Neural cell (in vitro differentiated cells): ENCODE measurements around the gene GPC3.
A peak's percentile ranks its signal among the peaks of the same experiment; 100 is the strongest.

ENCODE experiments used
- CTCF ChIP-seq: fragments of 450-650 bp; IDR thresholded peaks from 2 replicates; pipeline ENCODE4 v1.5.1; 2014; ENCODE audit warnings: antibody characterized with exemption, mild to moderate bottlenecking, moderate library complexity; ENCODE audit not compliant: poor library complexity, severe bottlenecking
- MXI1 ChIP-seq: fragments of 450-650 bp; conservative IDR thresholded peaks from 2 replicates; pipeline ENCODE4 v1.6.1; 2014; ENCODE audit warnings: antibody characterized with exemption, mild to moderate bottlenecking; ENCODE audit not compliant: poor library complexity, severe bottlenecking
- POLR2AphosphoS5 ChIP-seq: IDR thresholded peaks from 2 replicates; pipeline ENCODE4 v1.6.1; 2012
- RAD21 ChIP-seq: fragments of 450-650 bp; conservative IDR thresholded peaks from 2 replicates; pipeline ENCODE4 v1.6.1; 2014; ENCODE audit warnings: antibody characterized with exemption, mild to moderate bottlenecking, moderate library complexity

- TF ChIP-seq CTCF (peak; percentile 87), POLR2AphosphoS5 (no peak), RAD21 (peak; percentile 83), MXI1 (no peak)
These were observed 193.0 kb downstream of the GPC3 start for GRCh38 chrX:133792198-133792953.
